Skeletal muscle cell (primary cell): ENCODE data around the gene SASH1.

Experiments
- DNase-seq: peaks from one replicate; pipeline ENCODE4 v3.0.0-alpha.2; 2010; ENCODE audit warnings: low read depth
- H3K4me3 ChIP-seq: 2 replicates; pipeline ENCODE4 v1.5.1; 2011; ENCODE audit warnings: low read depth, mild to moderate bottlenecking, control low read depth, low read length, moderate library complexity

The SASH1 gene

DNA sequence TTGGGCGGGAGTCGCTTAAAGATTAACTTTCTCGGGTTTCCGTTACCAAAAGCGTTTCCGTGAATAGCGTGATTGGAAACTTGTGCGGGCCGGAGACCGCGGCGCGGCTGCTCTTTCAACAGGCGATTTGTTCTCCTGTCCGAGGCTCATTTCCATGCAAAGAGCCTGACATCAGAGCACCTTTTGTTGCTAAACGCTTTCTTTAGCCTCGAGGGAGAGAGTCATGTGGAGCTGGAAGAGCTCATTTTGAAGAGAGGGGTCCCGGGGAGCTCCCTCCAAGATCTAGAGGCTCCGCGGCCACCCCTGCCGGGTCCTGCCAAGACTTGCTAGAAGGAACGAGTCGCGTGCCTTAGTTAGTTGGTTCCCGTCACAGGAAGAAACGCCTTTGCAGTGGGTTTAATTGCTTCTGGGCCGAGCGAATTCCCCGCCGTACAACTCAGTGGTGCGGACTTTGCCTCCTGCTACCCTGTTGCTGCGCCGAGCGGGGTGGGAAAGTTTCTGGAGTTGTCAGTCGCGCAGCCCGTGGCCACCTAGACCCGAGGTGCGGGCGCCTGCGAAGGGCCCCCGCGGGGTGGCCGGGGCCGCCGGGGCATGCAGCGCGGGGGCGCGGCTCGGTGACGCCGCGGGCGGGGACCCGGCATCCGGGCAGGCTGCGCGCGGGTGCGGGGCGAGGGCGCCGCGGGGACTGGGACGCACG is at the start of gene SASH1:
SASH1 (plus strand) TSS at position 489 of the 697 bp plus-strand sequence. CDS start 230 bp downstream, outside the sequence.
- H3K4me3 ChIP-seq, result peak within 1 kb of the TSS; percentile 68
- no peak for DNase-seq

DNA sequence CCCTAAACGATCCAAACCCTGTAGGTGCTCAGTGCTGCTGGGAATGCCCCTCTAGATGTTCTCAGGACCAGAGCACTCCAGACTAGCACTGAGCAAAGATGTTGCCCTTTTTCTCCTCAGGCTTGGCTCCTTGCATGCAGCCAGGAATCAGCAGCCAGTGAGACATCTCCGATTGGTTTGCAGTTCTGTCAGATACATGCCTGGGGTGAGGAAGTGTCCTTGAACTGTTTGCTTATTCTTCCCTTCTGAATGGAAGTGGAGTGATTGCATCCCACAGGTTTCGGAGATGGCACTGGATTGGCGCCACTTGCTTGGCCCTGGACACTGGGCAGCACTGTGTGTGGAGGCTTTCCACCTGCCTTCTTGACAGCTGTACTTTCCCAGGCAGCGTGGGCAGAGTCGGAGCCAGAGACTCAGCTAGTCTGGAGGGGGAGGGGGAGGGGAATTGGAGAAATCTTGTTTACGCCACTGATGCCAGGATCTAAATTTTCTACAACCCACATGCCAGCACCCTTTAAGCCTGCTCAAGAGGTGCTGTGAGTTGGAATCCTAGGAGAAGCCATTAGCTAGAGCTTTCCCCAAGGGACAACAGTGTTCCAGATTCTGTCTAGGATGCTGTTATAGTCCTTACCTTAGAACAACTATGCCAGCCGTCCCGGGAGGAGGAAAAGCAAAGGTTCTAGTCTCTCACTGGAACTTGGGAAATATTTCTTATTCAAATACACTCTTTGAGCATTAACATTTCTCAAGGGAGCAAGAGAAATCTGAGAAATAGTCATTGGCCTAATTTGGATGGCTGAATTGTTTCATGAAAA is 49.2 kb upstream of the SASH1 start:
- DNase-seq, result no peak
- no peak overlapping the region for H3K4me3 ChIP-seq

DNA sequence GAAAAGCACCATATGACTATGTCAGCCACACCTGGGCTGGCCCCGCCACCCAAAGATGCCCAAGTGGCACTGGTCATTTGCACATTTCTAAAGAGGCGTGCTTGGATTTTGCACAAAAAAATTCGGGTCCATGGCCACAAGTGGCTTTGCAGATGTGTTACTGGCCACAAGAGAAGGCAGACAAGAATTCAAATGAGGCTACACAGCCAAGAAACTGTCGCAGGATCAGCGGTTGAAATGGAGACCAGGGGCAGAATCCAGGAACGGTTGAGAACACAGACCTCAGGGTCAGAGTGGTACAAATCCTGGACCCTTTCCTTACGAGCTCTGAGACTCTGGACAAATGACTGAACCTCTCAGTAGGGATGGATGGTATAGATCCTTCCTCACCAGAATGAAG is 48.6 kb upstream of the SASH1 start:
- DNase-seq, result no peak
- H3K4me3 ChIP-seq, result no peak overlapping the region

DNA sequence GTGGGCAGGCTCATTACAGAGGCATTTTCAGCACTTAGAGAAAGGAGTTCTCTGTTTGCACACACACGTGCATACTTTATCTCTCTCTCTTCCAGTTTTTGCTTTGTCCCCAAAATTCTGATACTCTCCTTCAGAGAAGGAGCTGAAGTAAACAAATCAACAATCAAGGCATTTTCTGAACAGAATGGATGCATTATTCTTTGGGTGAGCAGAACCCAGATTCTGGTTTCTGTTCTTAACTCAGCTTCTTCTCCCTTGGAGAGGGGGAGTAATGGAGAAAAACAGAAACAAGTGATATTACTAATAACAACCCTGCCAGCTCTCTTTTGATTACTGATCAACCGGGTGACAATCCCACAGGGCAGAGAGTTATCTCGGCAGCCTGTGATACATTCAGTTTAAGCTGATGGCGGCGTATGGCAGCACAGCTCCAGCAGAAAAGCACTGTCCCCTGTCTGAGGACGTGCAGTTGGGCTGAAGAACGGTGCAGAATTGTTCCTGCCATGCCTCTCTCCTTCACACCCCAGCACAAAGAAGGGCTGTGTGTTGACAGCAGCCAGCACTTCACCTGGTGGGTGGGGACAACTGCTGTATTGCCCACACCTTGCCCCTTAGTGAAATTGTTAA is 47.3 kb upstream of the SASH1 start:
- no peak for DNase-seq
- no peak overlapping the region for H3K4me3 ChIP-seq

DNA sequence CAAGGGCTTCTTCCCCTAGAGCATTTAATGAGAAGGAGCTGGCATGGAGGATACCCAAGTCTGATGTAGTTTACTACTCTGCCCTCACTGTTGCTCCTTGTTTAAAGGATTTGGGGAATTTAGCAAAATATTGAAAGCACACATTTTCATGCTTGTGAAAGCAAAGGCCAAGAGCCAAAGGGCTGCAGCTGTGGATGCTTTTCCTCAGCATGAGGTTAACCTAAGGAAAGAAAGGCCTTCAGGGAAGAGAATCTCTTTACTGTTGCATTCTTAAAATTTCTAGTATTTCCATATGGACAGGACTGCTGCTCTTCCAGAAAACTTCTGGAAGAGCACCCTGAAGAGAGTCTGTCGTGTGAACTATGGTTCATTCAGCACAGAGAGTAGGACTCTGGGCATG is 45.9 kb upstream of the SASH1 start:
- H3K4me3 ChIP-seq, result no peak overlapping the region
- DNase-seq, result no peak

DNA sequence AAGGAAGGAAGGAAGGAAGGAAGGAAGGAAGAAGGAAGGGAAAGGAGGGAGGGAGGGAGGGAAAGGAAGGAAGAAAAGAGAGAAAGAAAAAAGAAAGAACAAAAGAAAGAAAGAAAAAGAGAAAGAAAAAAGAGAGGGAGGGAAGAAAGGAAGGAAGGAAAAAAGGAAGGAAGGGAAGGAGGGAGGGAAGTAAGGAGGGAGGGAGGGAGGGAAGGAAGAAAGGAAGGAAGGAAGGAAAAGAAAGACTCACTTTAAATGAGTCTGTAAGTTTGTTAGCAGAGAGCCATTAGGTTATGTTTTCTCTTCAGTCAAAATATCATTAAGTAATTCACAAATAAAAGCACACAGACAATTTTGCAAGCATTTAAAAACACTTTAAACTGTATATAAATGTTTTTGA is 44.0 kb upstream of the SASH1 start:
- H3K4me3 ChIP-seq, result no peak overlapping the region
- DNase-seq, result no peak

DNA sequence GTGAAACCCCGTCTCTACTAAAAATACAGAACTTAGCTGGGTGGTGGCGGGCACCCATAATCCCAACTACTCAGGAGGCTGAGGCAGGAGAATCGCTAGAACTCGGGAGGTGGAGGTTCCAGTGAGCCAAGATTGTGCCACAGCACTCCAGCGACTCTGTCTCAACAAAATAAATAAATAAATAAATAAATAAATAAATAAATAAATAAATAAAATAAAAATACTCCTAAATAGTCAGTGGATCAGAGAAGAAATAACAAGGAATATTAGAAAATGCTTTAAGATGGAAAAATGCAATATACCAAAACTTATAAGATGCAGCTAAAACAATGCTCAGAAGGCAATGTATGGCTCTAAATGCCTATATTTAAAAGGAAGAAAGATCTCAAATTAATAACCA is 39.0 kb upstream of the SASH1 start:
- H3K4me3 ChIP-seq, result no peak overlapping the region
- no peak for DNase-seq

DNA sequence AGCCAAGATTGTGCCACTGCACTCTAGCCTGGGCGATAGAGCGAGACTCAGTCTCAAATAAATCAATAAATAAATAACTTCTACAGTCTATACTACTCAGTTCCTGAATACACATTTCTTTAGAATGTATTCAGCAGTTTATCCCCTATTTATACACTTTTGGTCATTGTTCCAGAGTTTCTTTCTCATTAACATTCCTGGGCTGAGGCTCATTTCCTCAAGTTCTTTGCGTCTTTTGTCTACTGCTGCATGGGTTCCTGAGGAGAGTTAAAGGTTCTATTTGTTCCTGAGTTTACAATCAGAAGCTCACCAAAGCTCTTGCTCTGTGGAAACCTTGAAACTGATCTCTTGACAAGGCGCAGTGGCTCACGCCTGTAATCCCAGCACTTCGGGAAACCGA is 37.7 kb upstream of the SASH1 start:
- no peak overlapping the region for H3K4me3 ChIP-seq
- no peak for DNase-seq

DNA sequence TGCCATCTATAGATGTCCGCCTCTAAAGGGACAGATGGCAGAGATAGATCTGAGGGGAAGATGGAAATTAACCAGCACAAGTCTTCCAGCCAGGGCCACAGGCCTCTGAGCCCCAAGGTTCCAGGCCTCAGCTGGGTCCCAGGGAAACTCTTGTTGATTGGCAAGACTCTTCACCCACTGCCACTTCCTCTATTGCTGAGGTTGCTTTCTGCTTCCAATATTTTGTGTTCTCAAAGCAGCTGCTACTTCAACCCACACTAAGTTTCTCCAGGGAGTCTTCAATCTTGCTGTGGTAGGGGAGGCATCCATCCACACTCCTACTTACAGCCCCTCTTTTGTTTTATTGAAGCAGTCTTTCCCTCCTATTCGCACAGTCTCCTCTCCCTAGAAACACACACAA is 36.4 kb upstream of the SASH1 start:
- H3K4me3 ChIP-seq, result no peak overlapping the region
- DNase-seq, result no peak

DNA sequence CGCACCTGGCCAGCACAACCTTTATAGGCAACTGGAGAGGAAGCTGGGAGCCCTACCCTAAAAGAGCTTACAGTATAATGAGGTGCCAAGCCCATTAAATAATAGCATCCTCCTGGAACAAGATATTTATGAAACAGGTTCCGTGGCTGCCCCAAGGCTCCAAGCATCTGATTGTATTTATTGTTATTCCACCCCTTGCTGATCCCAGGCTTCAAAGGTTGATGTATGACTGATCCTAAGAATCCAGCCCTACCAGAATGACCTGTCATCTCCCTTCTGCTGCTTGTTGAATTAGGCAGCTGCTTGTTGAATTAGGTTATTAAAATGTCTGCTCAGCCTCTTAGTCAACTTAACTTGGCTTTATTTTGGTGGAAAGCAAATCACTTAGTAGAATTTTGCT is 35.2 kb upstream of the SASH1 start:
- no peak overlapping the region for H3K4me3 ChIP-seq

DNA sequence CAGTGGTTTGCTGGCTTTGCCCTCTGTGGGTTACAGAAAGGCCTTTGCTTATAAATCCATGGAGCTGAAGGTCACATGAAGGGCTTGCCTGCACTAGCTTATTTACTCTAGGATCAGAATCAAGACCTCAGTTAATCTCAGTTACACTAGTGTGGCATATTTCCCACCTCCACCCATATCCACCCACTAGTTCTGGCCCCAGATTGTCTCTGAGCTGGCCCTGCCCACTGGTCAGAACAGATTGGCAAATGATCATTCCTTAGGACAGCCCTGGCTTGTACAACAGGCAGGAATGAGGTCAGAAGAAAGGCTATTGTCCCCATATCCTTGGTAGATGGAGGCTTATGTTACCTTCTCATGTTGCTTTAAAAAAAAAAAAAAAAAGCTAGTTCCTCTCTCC is 33.3 kb upstream of the SASH1 start:
- no peak overlapping the region for H3K4me3 ChIP-seq
- no peak for DNase-seq

More for the DNA sequence above, 35.2 kb upstream of the SASH1 start:
- DNase-seq, result no peak

DNA sequence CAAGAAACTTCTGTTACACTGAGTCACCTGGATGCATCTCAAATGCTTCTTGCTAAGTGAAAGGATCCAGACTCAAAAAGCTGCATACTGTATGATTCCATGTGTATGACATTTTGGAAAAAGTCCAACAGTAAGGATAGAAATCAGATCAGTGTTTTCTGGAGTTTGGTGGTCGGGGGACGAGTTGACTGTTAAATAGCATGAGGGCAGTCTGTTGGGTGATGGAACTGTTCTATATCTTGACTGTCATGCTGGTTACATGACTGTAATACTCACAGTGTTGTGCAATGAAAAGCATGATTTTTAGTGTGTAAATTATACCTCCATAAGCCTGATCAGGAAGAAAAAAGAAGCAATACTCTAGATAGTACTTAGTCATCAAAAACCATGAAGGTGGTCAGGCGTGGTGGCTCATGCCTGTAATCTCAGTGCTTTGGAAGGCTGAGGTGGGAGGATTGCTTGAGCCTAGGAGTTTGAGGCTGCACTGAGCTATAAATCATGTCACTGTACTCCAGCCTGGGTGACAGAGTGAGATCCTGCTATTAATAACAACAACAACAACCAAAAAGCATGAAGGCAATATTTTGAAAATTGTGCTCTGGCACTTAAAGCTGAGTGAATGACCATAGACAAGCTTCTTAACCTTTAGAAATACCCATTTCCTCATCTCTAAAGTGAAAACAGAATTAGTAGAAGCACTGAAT is 30.5 kb upstream of the SASH1 start:
- H3K4me3 ChIP-seq, result no peak overlapping the region
- DNase-seq, result no peak

DNA sequence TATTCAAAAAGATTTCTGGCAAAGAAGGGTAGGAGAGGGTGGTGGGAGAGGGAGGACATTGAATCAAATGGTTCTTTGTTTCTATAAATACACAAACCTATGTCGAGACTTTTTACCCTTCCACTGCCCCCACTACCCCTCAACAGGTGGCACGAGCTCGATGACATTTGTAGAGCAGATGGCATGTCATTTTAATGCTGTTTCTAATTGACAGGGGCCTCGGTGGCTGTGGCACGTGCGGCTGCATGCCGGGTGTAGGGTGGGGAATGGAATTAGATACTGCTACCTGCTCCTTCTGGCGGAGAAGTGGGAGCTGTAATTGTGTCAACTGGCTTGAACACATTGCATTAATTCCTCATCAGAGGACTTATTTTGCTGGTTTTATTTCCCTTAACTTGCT is 29.1 kb upstream of the SASH1 start:
- H3K4me3 ChIP-seq, result no peak overlapping the region
- no peak for DNase-seq

DNA sequence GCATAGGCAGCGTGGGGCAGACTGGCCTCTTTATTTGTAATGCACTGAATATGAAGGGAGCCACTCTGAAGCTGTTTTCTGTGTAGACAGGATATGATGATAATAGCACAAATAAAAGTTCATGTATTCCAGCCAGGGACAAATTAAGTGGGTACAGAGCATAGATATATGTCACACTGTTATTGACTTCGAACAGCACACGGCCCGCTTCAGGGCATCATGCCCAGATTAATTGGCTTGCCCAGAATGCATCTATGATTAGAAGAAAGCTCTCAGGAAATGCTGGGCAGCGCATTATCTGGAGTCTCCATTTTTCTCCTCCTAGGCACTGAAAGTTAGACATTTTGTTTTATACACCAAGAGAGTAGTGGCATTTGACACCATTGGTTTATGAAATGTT is 26.3 kb upstream of the SASH1 start:
- no peak for DNase-seq

DNA sequence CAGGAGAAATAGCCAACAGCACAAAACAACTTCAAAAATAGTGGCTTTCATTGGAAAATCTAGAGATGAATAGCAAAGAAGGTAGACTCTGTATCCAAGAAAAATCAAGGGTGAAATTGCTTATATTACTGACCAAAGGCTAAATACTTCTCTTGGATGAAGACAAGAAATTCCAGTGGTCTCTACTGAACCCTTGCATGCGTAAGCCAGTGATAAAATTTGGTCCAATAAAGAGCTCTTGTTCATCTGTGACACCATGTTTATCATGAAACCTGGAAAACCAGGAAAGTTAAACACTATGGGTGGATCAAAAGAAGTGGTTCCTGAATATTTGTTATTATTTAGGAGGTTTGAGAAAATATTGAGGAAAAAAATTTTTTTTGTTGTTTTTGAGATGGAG is 25.6 kb upstream of the SASH1 start:
- no peak for DNase-seq
- H3K4me3 ChIP-seq, result no peak overlapping the region

More for the DNA sequence above, 26.3 kb upstream of the SASH1 start:
- H3K4me3 ChIP-seq, result no peak overlapping the region

DNA sequence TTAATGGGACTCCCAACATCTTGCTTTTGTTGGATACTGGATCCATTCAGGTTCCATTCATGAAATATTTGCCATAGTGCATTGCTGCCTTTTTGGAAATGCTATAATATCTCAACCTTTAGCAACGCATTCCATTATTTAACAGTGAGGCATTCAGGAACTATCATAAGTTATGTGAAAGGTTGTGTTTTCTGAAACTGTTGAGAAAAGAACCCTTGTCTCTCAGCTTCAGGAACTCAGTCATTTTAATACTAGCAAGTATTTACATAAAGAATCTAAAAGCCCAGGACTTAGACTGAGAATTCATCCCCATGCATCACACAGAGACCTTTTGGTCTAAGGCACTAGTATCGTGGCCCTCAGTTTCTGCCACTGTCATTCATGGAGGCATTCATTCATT is 24.9 kb upstream of the SASH1 start:
- no peak for DNase-seq
- H3K4me3 ChIP-seq, result no peak overlapping the region

DNA sequence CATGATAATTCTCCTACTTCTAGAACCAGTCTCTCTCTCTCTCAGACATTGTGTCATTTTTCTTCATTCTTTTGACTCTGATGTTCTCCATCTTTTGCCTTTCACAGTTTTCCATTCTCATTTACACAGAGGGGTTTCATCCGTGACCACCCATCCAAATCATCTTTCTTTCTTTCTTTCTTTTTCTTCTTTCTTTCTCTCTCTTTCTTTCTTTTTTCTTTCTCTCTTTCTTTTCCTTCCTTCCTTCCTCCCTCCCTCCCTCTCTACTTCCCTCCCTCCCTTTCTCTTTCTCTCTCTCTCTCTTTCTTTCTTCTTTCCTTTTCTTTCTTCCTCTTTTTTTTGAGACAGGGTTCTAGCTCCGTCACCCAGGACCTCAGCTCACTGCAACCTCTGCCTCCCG is 19.9 kb upstream of the SASH1 start:
- H3K4me3 ChIP-seq, result no peak overlapping the region
- DNase-seq, result no peak

DNA sequence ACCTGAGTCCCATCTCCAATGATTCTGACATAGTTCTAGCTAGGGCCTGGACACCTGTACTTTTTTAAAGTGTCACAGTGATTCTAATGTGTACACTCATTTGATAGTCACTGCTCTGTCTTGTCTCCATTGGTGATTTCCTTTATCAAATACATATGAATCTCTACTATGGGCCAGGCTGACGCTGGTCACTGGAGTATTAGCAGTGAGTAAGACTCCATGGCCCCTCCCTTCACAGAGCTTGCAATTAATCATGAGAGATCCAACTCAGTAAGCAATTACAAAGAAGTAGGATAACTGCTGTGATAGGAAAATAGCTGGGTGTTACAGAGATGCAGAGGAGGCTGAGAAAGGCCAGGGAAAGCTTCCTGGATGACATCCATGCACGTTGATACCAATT is 19.3 kb upstream of the SASH1 start:
- no peak for DNase-seq
- no peak overlapping the region for H3K4me3 ChIP-seq

DNA sequence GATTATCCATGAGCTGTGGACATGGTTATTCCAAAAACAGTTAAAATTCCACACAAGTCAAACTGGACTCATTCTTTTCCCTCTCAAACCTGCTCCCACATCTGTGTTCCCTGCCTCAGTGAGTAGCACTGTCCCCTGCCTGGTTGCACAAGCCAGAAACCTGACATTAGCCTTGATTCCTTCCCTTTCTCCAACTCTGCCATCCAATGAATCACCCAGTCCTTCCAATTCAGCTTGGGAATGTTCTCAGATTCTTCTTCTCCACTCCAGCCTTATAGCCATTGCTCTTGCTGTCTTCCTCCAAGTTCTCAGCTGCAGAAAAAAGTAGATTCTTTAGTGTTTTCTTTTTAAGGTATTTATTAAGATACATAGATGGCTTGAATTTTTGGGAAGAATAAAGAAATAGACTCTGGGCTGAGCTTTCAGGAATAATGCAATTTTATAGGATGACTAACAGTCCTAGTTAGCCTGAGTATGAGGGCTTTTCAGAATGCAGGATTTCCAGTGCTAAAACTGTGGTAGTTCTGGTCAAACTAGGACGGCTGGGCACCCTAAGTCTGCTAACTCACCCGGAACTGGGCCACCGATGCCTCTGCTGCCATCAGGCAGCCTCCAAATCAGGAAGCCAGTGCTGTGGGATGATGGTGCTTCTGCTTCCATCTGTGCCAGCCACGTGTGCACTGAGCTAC is 18.2 kb upstream of the SASH1 start:
- H3K4me3 ChIP-seq, result no peak overlapping the region
- DNase-seq, result no peak
